ENCODE data around the gene MRPS27.

Gene MRPS27

GRCh38 chr5:72189146-72189545 is 130.9 kb downstream of the MRPS27 start:
- peaks cover 76% of the 10 kb centered on the region for H3K36me3 Mint-ChIP-seq (ENCODE audit: low read depth)
- H3K27ac Mint-ChIP-seq, result no peak overlapping the region
- H3K27me3 Mint-ChIP-seq (ENCODE audit: low read depth, poor library complexity), result no peaks in the 10 kb centered on the region
- no peak for DNase-seq
- TF ChIP-seq CTCF (IDR thresholded peaks at IDR 0.05), result no peak
- no peaks in the 10 kb centered on the region for H3K4me1 Mint-ChIP-seq
- H3K4me3 Mint-ChIP-seq, result no peak overlapping the region
- H3K9me3 Mint-ChIP-seq, result no peaks in the 10 kb centered on the region

- no peak for TF ChIP-seq CTCF (IDR thresholded peaks at IDR 0.05)
- Mint-ChIP-seq H3K9me3 (no peaks in the 10 kb centered on the region), H3K4me1 (no peaks in the 10 kb centered on the region), H3K36me3 (ENCODE audit: low read depth) (peaks cover 74% of the 10 kb centered on the region), H3K27ac (no peak overlapping the region), H3K4me3 (no peak overlapping the region), H3K27me3 (ENCODE audit: low read depth, poor library complexity) (no peaks in the 10 kb centered on the region)
- DNase-seq, result no peak
These were observed 131.9 kb downstream of the MRPS27 start for GRCh38 chr5:72188166-72188565.

- TF ChIP-seq CTCF (IDR thresholded peaks at IDR 0.05), result no peak
- no peak overlapping the region for H3K4me3 Mint-ChIP-seq
- no peaks in the 10 kb centered on the region for H3K9me3 Mint-ChIP-seq
- peaks cover 70% of the 10 kb centered on the region for H3K36me3 Mint-ChIP-seq (ENCODE audit: low read depth)
- peaks cover 3% of the 10 kb centered on the region for H3K4me1 Mint-ChIP-seq
- H3K27ac Mint-ChIP-seq, result peak overlapping the region; percentile 11
- H3K27me3 Mint-ChIP-seq (ENCODE audit: low read depth, poor library complexity), result no peaks in the 10 kb centered on the region
- no peak for DNase-seq
These were observed 132.5 kb downstream of the MRPS27 start for GRCh38 chr5:72187388-72188075.

- no peak overlapping the region for H3K4me3 Mint-ChIP-seq
- H3K36me3 Mint-ChIP-seq (ENCODE audit: low read depth), result peaks cover 61% of the 10 kb centered on the region
These were observed 134.3 kb downstream of the MRPS27 start for GRCh38 chr5:72185496-72186329.

GRCh38 chr5:72184408-72184807 is 135.6 kb downstream of the MRPS27 start:
- Mint-ChIP-seq H3K4me1 (peaks cover 6% of the 10 kb centered on the region), H3K9me3 (no peaks in the 10 kb centered on the region), H3K27me3 (ENCODE audit: low read depth, poor library complexity) (no peaks in the 10 kb centered on the region), H3K27ac (no peak overlapping the region), H3K4me3 (no peak overlapping the region), H3K36me3 (ENCODE audit: low read depth) (peaks cover 48% of the 10 kb centered on the region)
- no peak for DNase-seq
- no peak for TF ChIP-seq CTCF (IDR thresholded peaks at IDR 0.05)

More at GRCh38 chr5:72185496-72186329, 134.3 kb downstream of the MRPS27 start:
- no peak for TF ChIP-seq CTCF (IDR thresholded peaks at IDR 0.05)
- Mint-ChIP-seq H3K9me3 (no peaks in the 10 kb centered on the region), H3K4me1 (peaks cover 6% of the 10 kb centered on the region), H3K27me3 (ENCODE audit: low read depth, poor library complexity) (no peaks in the 10 kb centered on the region), H3K27ac (peak overlapping the region; percentile 48)
- no peak for DNase-seq

Data from nephron progenitor cell (in vitro differentiated cells).